Adrenal gland (tissue), 12 donors: Measurements from ENCODE around the gene UBE2O. TPM values are rescaled to one million over a fixed set of nuclear protein-coding genes. Genes with fewer than 3 reads are reported as not detected.

ENCODE experiments used
- DNase-seq, 7 donors: peaks; one replicate each; pipeline ENCODE4 v3.0.0-alpha.2; 2019 to 2020
- H3K27ac ChIP-seq, 5 donors: fragments of 200-600 bp; sonication (generic) in 4 of 5; 1 replicate in 3 of 5; 2 replicates in 2 of 5; pipeline versions ENCODE4 v1.5.1 to v1.8.0; 2016 to 2020; ENCODE audit warnings: mild to moderate bottlenecking in 1 of 5
- H3K27me3 ChIP-seq: fragments of 200-600 bp; 2 replicates; pipeline ENCODE4 v1.8.0; 2021
- H3K36me3 ChIP-seq, 2 donors: fragments of 200-600 bp; replicated peaks in 1 of 2; 1 replicate in 1 of 2; 2 replicates in 1 of 2; pipeline versions ENCODE4 v1.5.1 to v1.8.0; 2018 to 2022
- H3K4me1 ChIP-seq, 2 donors: fragments of 200-600 bp; replicated peaks in 1 of 2; 1 replicate in 1 of 2; 2 replicates in 1 of 2; pipeline versions ENCODE4 v1.5.1 to v1.8.0; 2018 to 2021
- H3K4me3 ChIP-seq, 4 donors: fragments of 200-600 bp; sonication (generic) in 3 of 4; one replicate each; pipeline ENCODE4 v1.5.1; 2016 to 2018
- H3K9me3 ChIP-seq, 3 donors: fragments of 200-600 bp; sonication (generic) in 1 of 3; replicated peaks in 1 of 3; 1 replicate in 2 of 3; 2 replicates in 1 of 3; pipeline versions ENCODE4 v1.5.1 to v1.8.0; 2016 to 2021
- CTCF ChIP-seq, 6 experiments: fragments of 450-650 bp in 4 of 6; fragments of 200-600 bp in 2 of 6; sonication (generic) in 1 of 6; IDR thresholded peaks; 1 replicate in 5 of 6; 2 replicates in 1 of 6; pipeline versions ENCODE4 v1.5.1 to v1.8.0; 2016 to 2021; ENCODE audit warnings: antibody characterized with exemption in 6 of 6, mild to moderate bottlenecking in 2 of 6, moderate library complexity in 1 of 6
- POLR2A ChIP-seq, 2 donors: fragments of 450-650 bp; IDR thresholded peaks; one replicate each; pipeline ENCODE4 v1.6.1; 2017; ENCODE audit warnings: antibody characterized with exemption in 2 of 2, mild to moderate bottlenecking in 2 of 2, moderate library complexity in 1 of 2
- WGBS, 4 donors: extraction: QIAGEN DNeasy Blood & Tissue Kit in 2 of 4; methylation state at CpG; one replicate each; pipeline versions ENCODE4 v1.1.5 to v1.1.7; 2013 to 2017; 5-methylcytosine and 5-hydroxymethylcytosine counted together
- intact Hi-C, 2 donors: fragments of 100-400 bp; cut with DNase I; formaldehyde crosslinking; loops; one replicate each; pipeline versions ENCODE4 v1.14.1 to v1.15.0; 2022 to 2023
- polyA plus RNA-seq, 3 donors: library from polyadenylated mRNA; stranded (reverse); fragments of 200-250 nt in 2 of 3; fragments of 350-450 nt in 1 of 3; fragmentation: Illumina TruSeq in 1 of 3; extraction: RNeasy Lipid Tissue Mini Kit (QIAGEN cat#74804) in 1 of 3; gene quantifications; one replicate each; pipeline ENCODE4 v1.2.3, GENCODE V29; 2013 to 2014
- total RNA-seq, 9 donors: library from RNA; depleted of rRNA in 4 of 9; stranded (reverse); fragments of >200 nt in 4 of 9; fragments of 120-200 nt in 1 of 9; fragmentation: NEBNext Ultra II Directional in 1 of 9; extraction: Animal tissue kit (Norgen Biotek cat#: 25700) in 1 of 9; gene quantifications; one replicate each; pipeline versions ENCODE4 v1.1.0 to v1.2.4, GENCODE V29; 2013 to 2023
- donor health status: healthy with polysubstance abuse.
- donor health status: Bipolar disorder and iron deficiency.
- donor health status: DM: yes; HTN: yes; CAD: no.
- donor health status: DM: no; HTN: no; CAD: no.
- donor health status: DM: no; HTN: no; CAD: no.
- donor health status: DM: yes; HTN: yes; CAD: no.

UBE2O gene
- total and polyA plus RNA-seq, 12 donors = 9.8 to 21.8 (median 15.8) TPM

- intact Hi-C loops = no loop called here
- H3K27ac ChIP-seq = no peak overlapping the region
- no peaks in the 10 kb centered on the region for H3K9me3 ChIP-seq
- TF ChIP-seq CTCF (IDR thresholded peaks at IDR 0.05) (no peak), POLR2A (IDR thresholded peaks at IDR 0.05) (no peak)
- peaks cover 17 to 26% of the 10 kb centered on the region in 2 donors for H3K4me1 ChIP-seq
- no peaks in the 10 kb centered on the region for H3K36me3 ChIP-seq
- 88 to 94% (median 90%) methylated on average over 20 to 21 of the region's 21 CpGs for WGBS, 4 donors
- DNase-seq = no peak
- H3K4me3 ChIP-seq = no peak overlapping the region
- no peaks in the 10 kb centered on the region for H3K27me3 ChIP-seq
Observed at GRCh38 chr17:76379646-76380376, 73.1 kb downstream of the UBE2O start.

GRCh38 chr17:76379275-76379641 is 73.7 kb downstream of the UBE2O start:
- Histone ChIP-seq H3K27ac (no peak overlapping the region), H3K4me3 (no peak overlapping the region), H3K9me3 (no peaks in the 10 kb centered on the region), H3K27me3 (no peaks in the 10 kb centered on the region), H3K4me1 (peaks cover 13 to 22% of the 10 kb centered on the region in 2 donors), H3K36me3 (no peaks in the 10 kb centered on the region)
- intact Hi-C loops = no loop called here
- DNase-seq = no peak
- 86 to 93% (median 92%) methylated on average over 11 of the region's 11 CpGs for WGBS, 4 donors
- no peak for TF ChIP-seq CTCF (IDR thresholded peaks at IDR 0.05)
- no peak for TF ChIP-seq POLR2A (IDR thresholded peaks at IDR 0.05)

GRCh38 chr17:76378548-76379274 is 74.2 kb downstream of the UBE2O start:
- WGBS, 4 donors = 77 to 89% (median 88%) methylated on average over 5 of the region's 5 CpGs
- no peak for DNase-seq
- no peak overlapping the region for H3K27ac ChIP-seq
- no peaks in the 10 kb centered on the region for H3K36me3 ChIP-seq
- TF ChIP-seq CTCF (IDR thresholded peaks at IDR 0.05) = no peak
- no peak for TF ChIP-seq POLR2A (IDR thresholded peaks at IDR 0.05)
- H3K27me3 ChIP-seq = no peaks in the 10 kb centered on the region
- peaks cover 10 to 19% of the 10 kb centered on the region in 2 donors for H3K4me1 ChIP-seq
- intact Hi-C loops = no loop called here
- no peaks in the 10 kb centered on the region for H3K9me3 ChIP-seq
- no peak overlapping the region for H3K4me3 ChIP-seq

GRCh38 chr17:76376318-76377133 is 76.4 kb downstream of the UBE2O start:
- 60 to 82% (median 73%) methylated on average over 6 to 8 of the region's 8 CpGs for WGBS, 4 donors
- DNase-seq = no peak
- no peaks in the 10 kb centered on the region for H3K9me3 ChIP-seq
- no peaks in the 10 kb centered on the region for H3K36me3 ChIP-seq
- no peak for TF ChIP-seq CTCF (IDR thresholded peaks at IDR 0.05)
- no peak for TF ChIP-seq POLR2A (IDR thresholded peaks at IDR 0.05)
- peaks cover 0 to 6% of the 10 kb centered on the region in 2 donors for H3K4me1 ChIP-seq
- no peak overlapping the region for H3K27ac ChIP-seq
- no peak overlapping the region for H3K4me3 ChIP-seq
- intact Hi-C loops = no loop called here
- no peaks in the 10 kb centered on the region for H3K27me3 ChIP-seq
